Psoas muscle (tissue), 8 donors: ENCODE measurements around the gene ST6GALNAC3. TPM values are rescaled to one million over a fixed set of nuclear protein-coding genes. Genes with fewer than 3 reads are reported as not detected.

Source experiments
- ATAC-seq, 4 donors: fragments of 200-7000 bp; cut with Tn5 transposase; one replicate each; pipeline ENCODE4 v1.9.1; 2020; ENCODE audit warnings: moderate library complexity in 3 of 4, mild to moderate bottlenecking in 2 of 4
- DNase-seq, 2 donors: peaks; one replicate each; pipeline ENCODE4 v3.0.0-alpha.2; 2020
- H3K27ac ChIP-seq: fragments of 200-600 bp; one replicate; pipeline ENCODE4 v1.8.0; 2022
- H3K27me3 ChIP-seq, 3 donors: fragments of 200-600 bp in 1 of 3; one replicate each; pipeline versions ENCODE4 v1.6.1 to v1.8.0; 2013 to 2022; ENCODE audit warnings: low read length in 2 of 3, mild to moderate bottlenecking in 2 of 3, moderate library complexity in 1 of 3; ENCODE audit not compliant: insufficient read depth in 3 of 3
- H3K36me3 ChIP-seq, 2 donors: fragments of 200-600 bp in 1 of 2; one replicate each; pipeline versions ENCODE4 v1.6.1 to v1.8.0; 2013 to 2022; ENCODE audit warnings: low read depth in 1 of 2, mild to moderate bottlenecking in 1 of 2, moderate library complexity in 1 of 2; ENCODE audit not compliant: insufficient read depth in 1 of 2
- H3K4me1 ChIP-seq: fragments of 200-600 bp; one replicate; pipeline ENCODE4 v1.8.0; 2022
- H3K4me3 ChIP-seq: fragments of 200-600 bp; one replicate; pipeline ENCODE4 v1.8.0; 2022; ENCODE audit warnings: mild to moderate bottlenecking
- H3K9me3 ChIP-seq: fragments of 200-600 bp; one replicate; pipeline ENCODE4 v1.8.0; 2022
- CTCF ChIP-seq: fragments of 200-600 bp; IDR thresholded peaks from one replicate; pipeline ENCODE4 v1.8.0; 2022; ENCODE audit warnings: antibody characterized with exemption
- WGBS, 3 donors: extraction: QIAGEN DNeasy Blood & Tissue Kit; methylation state at CpG; one replicate each; pipeline versions ENCODE4 v1.1.6 to v1.1.7; 2013; 5-methylcytosine and 5-hydroxymethylcytosine counted together
- intact Hi-C, 2 donors: fragments of 100-400 bp; cut with DNase I; formaldehyde crosslinking; loops; one replicate each; pipeline versions ENCODE4 v1.11.0 to v1.14.2; 2022
- polyA plus RNA-seq, 3 donors: library from polyadenylated mRNA; stranded (reverse); fragments of 200-250 nt; gene quantifications; one replicate each; pipeline ENCODE4 v1.2.3, GENCODE V29; 2013
- total RNA-seq, 4 donors: library from RNA; stranded (reverse); fragmentation: NEBNext Ultra II Directional in 2 of 4; extraction: Animal tissue kit (Norgen Biotek cat#: 25700) in 2 of 4; gene quantifications; one replicate each; pipeline versions ENCODE4 v1.2.1 to v1.2.4, GENCODE V29; 2021 to 2023
- donor health status: healthy with polysubstance abuse.
- donor health status: DM: no; HTN: no; CAD: no; lungs with moderate emphysema.
- donor health status: Bipolar disorder and iron deficiency.
- donor health status: healthy.
- donor health status: DM: yes; HTN: yes; CAD: no.
- donor health status: DM: no; HTN: no; CAD: no.
- donor health status: DM: no; HTN: no; CAD: no.
- donor health status: DM: yes; HTN: yes; CAD: no.

ST6GALNAC3 gene
- total and polyA plus RNA-seq, 7 donors, result 1.3 to 5.4 (median 2.3) TPM

GRCh38 chr1:76503736-76504135, 429.2 kb downstream of the ST6GALNAC3 start:
- whole genome bisulfite sequencing, 3 donors, result 66 to 80% (median 76%) methylated on average over 2 of the region's 2 CpGs
- TF ChIP-seq CTCF, result no peak
- no peaks in the 10 kb centered on the region for H3K4me1 ChIP-seq
- DNase-seq (no peak), ATAC-seq (no peak)
- H3K9me3 ChIP-seq, result no peaks in the 10 kb centered on the region
- peaks cover 0 to 2% (median 0%) of the 10 kb centered on the region in 3 donors for H3K27me3 ChIP-seq
- no peaks in the 10 kb centered on the region for H3K36me3 ChIP-seq
- no peak overlapping the region for H3K4me3 ChIP-seq
- intact Hi-C loops, result no loop called here
- H3K27ac ChIP-seq, result no peak overlapping the region

- no peak overlapping the region for H3K27ac ChIP-seq
- no peaks in the 10 kb centered on the region for H3K36me3 ChIP-seq
- intact Hi-C loops, result no loop called here
- no peak overlapping the region for H3K4me3 ChIP-seq
- no peak for TF ChIP-seq CTCF
- 96% methylated on average over 3 of the region's 3 CpGs for WGBS, 3 donors
- DNase-seq (no peak), ATAC-seq (no peak)
- peaks cover 4% of the 10 kb centered on the region for H3K4me1 ChIP-seq
- peaks cover 0 to 2% (median 0%) of the 10 kb centered on the region in 3 donors for H3K27me3 ChIP-seq
- no peaks in the 10 kb centered on the region for H3K9me3 ChIP-seq
Observed at GRCh38 chr1:76507376-76507775, 432.8 kb downstream of the ST6GALNAC3 start.

GRCh38 chr1:76508871-76509270, 434.3 kb downstream of the ST6GALNAC3 start:
- ATAC-seq (no peak), DNase-seq (no peak)
- Histone ChIP-seq H3K27me3 (peaks cover 0 to 2% (median 0%) of the 10 kb centered on the region in 3 donors), H3K36me3 (no peaks in the 10 kb centered on the region), H3K9me3 (no peaks in the 10 kb centered on the region), H3K4me1 (peaks cover 4% of the 10 kb centered on the region), H3K27ac (no peak overlapping the region), H3K4me3 (no peak overlapping the region)
- no peak for TF ChIP-seq CTCF
- intact Hi-C loops, result no loop called here
- 89 to 92% (median 91%) methylated on average over 3 of the region's 3 CpGs for WGBS, 3 donors

- Histone ChIP-seq H3K9me3 (no peaks in the 10 kb centered on the region), H3K36me3 (no peaks in the 10 kb centered on the region), H3K4me1 (peaks cover 4% of the 10 kb centered on the region), H3K4me3 (no peak overlapping the region), H3K27me3 (peaks cover 0 to 2% (median 0%) of the 10 kb centered on the region in 3 donors), H3K27ac (no peak overlapping the region)
- intact Hi-C loops, result no loop called here
- no peak for TF ChIP-seq CTCF
- ATAC-seq (no peak), DNase-seq (no peak)
- WGBS, 3 donors, result 59 to 62% (median 61%) methylated on average over 7 of the region's 7 CpGs
Observed at GRCh38 chr1:76510672-76511557, 436.4 kb downstream of the ST6GALNAC3 start.
